Measurements from ENCODE around the gene FZD1.

DNA sequence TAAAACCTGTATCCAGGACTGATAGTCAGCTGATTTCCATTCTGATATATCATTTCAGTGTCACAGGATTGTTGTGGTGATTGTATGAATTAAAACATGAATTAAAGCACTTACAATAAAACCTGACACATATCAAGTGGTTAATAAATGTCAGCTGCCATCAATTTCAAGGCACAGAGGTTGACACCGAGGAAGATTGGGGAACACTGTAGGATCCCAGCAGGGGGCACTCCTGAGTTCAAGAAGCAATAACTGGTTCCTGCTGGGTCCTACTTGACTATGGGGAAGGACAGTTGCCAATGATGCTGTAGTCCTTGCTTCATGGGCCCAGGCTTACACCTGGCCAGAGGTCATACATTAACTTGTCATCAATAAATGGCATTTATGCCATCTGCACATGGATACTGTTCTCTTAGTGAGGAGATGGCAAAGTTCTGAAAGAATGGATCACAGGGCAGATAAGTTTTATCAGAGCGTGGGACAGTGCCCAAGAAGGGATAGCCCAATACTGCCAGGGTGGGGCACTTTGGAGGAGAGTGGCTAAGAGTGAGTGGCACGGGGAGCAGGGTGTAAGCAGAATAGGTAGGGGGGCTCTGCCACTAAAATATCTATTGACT is 24.1 kb downstream of the FZD1 start:
- TF ChIP-seq MATR3 (CRISPR knock-in tag; IDR thresholded peaks at IDR 0.05): no peak
- TF ChIP-seq, protein P1, sequence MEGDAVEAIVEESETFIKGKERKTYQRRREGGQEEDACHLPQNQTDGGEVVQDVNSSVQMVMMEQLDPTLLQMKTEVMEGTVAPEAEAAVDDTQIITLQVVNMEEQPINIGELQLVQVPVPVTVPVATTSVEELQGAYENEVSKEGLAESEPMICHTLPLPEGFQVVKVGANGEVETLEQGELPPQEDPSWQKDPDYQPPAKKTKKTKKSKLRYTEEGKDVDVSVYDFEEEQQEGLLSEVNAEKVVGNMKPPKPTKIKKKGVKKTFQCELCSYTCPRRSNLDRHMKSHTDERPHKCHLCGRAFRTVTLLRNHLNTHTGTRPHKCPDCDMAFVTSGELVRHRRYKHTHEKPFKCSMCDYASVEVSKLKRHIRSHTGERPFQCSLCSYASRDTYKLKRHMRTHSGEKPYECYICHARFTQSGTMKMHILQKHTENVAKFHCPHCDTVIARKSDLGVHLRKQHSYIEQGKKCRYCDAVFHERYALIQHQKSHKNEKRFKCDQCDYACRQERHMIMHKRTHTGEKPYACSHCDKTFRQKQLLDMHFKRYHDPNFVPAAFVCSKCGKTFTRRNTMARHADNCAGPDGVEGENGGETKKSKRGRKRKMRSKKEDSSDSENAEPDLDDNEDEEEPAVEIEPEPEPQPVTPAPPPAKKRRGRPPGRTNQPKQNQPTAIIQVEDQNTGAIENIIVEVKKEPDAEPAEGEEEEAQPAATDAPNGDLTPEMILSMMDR (CRISPR knock-in tag; IDR thresholded peaks at IDR 0.05): peak; percentile 62
